GM18907 (cell line): ENCODE results near the gene UBE2V1.
"Not testable (repeated sequence)": the region's sequence is repeated elsewhere in the genome, so short reads cannot be mapped to it uniquely, and the experiment has no call there.

Experiments
- ATAC-seq: cut with Tn5 transposase; IDR thresholded peaks from one replicate; pipeline ENCODE4 v1.9.1; 2021; ENCODE audit warnings: mild to moderate bottlenecking, moderate library complexity; ENCODE audit not compliant: unreplicated experiment

The UBE2V1 gene

GRCh38 chr20:50112512-50113419, at the start of gene UBE2V1:
Gene UBE2V1 (minus strand): TSS chr20:50113150. CDS start chr20:50113128, 22 bp downstream.
- ATAC-seq = peak; percentile 37

- ATAC-seq = not testable (repeated sequence)
Measured at GRCh38 chr20:50161494-50161893, 48.5 kb upstream of the UBE2V1 start.

DNA sequence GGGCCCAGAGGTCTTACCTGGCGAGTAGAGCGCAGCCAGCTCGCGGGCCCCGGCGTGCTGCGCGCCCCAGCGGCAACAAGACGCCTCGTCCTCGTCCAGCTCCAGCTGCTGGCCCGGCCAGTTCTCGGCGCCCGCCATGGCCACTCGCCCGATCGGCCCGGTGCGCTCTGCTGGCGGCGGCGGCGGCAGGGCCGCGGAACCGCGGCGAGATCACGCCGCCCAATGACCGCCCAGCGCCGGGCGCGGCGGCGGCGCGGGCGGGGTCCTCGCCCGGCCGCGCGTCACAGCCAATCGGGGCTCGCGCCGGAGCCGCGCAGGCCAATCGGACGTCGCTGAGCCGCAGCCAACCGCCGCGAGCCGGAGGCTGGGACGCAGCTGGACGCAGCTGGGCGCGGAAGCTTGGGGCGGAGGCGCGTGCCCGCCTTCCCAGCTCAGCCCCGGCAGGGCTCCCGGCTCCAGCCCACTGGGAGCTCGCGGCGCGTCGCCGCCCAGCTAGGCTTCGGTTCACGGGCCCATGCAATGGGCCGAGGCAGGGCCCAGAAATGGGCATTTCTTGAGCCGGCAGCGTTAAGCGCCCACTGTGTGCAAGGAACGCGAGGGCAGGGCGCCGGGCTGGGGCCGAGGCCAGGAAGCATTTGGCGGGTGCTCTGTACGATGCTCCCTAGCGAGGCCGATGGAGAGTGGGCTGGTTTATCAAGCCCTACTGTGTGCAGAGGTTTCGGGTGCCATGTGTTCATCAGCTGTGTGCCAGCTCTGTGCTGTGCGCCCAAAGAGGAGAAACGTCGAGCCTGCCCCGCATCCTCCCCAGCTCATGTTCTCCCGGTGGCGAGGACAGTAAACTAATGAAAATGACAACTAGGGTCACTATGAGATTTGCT, 40.8 kb upstream of the UBE2V1 start, which contains the start of gene PEDS1:
Gene PEDS1 (minus strand): TSS at position 224 of the 878 bp plus-strand sequence. CDS start 86 bp downstream, at position 138.
- ATAC-seq = peak; percentile 91

DNA sequence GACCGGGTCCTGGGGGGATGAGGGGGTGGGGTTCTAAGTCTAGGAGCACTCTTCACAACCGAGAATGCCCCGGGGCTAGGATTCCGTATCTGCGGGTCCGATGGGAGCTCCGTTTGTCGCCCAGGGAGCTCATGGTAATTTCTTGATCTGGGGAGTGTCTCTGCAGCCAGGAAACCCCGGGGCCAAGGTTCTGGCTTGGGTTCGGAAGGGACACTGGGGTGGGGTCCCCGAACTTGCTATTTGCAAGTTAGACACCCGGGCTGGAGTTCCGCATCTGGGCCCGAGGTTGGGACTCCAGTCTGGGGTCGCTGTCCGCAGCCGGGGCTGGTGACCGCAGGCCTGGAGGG, 40.2 kb upstream of the UBE2V1 start:
- ATAC-seq = no peak

GRCh38 chr20:50152394-50153152, 39.6 kb upstream of the UBE2V1 start:
- no peak for ATAC-seq

GRCh38 chr20:50151034-50151743, 38.2 kb upstream of the UBE2V1 start:
- ATAC-seq = no peak

GRCh38 chr20:50149481-50150254, 36.7 kb upstream of the UBE2V1 start:
- ATAC-seq = no peak

DNA sequence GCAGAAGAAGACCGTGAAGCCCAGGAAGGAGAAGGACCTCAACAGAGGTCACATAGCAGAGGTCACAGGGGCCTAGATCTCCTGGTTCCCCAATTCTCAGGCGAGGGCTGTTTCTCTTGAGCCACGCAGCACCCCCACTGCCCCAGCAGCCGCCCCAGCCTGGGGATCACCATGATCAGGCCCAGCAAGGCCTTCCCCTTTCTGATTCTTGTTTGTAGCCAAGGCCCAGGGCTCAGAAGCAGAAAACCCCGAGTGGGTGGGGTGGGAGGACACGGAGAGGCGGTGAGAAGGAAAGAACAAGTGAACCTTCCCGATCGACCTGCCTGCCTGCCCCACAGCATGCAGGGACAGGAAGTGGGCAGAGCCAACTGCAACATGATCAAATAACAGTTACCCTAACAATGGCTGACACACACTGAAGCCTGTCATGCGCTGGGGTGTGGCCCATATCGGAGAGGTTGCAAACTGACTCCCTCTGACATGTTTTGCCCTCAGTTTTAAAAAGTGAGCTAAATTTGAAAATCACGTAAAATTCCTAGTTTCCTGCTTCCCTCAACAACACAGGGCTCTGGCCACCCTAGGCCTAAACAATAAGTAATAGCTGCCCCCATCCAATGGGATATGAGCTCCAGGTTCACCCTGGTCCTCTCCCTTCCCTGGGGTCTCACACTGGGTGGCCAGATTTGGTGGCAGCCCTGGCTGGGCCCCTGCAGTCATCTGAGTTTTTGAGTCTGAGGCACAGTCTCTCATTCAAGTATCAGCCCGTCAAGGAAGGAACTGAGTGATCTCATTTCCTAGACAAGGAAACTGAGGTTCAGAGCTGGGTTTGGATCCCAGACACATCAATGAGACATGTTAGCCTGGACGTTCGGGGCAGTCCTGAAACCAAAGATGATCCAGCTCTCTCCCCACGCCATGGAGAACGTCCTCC, 34.0 kb upstream of the UBE2V1 start:
- peak; percentile 57 for ATAC-seq

- ATAC-seq = no peak
Measured at GRCh38 chr20:50146214-50146613, 33.3 kb upstream of the UBE2V1 start.

DNA sequence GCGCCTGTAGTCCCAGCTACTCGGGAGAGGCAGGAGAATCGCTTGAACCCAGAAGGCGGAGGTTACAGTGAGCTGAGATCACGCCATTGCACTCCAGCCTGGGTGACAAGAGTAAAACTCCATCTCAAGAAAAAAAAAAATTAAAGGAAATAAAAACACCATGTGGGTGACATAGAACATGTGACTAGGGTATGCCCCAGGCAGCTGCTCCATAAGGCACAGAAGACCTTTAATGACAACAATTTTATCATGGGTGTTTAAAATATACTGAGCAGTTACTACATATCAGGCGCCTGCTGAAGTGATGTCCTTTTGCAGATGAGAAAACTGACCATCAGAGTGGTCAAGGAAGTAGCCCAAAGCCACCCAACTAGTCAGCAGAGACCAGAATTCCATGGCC, 32.6 kb upstream of the UBE2V1 start:
- ATAC-seq = no peak

- no peak for ATAC-seq
Measured at GRCh38 chr20:50144362-50144761, 31.4 kb upstream of the UBE2V1 start.

DNA sequence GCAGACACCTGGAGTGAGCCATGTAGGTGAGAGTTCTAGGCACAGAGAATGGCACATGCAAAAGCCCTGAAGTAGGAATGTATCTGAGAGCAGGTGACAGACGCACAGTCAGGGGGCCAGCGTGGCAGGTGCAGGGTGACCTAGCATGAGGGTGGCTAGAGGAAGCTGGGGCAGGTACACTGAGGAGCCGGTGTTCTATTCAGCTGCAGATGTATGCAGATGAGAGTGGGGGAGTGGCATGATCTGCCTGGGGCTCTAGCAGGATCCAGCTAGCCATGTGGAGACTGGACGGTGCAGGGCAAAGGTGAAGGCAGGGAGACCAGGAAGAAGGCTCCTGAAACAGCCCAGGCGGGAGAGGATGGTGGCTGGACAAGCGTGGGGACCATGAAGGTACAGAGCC, 29.9 kb upstream of the UBE2V1 start:
- no peak for ATAC-seq

- ATAC-seq = no peak
Measured at GRCh38 chr20:50141811-50142561, 29.0 kb upstream of the UBE2V1 start.

DNA sequence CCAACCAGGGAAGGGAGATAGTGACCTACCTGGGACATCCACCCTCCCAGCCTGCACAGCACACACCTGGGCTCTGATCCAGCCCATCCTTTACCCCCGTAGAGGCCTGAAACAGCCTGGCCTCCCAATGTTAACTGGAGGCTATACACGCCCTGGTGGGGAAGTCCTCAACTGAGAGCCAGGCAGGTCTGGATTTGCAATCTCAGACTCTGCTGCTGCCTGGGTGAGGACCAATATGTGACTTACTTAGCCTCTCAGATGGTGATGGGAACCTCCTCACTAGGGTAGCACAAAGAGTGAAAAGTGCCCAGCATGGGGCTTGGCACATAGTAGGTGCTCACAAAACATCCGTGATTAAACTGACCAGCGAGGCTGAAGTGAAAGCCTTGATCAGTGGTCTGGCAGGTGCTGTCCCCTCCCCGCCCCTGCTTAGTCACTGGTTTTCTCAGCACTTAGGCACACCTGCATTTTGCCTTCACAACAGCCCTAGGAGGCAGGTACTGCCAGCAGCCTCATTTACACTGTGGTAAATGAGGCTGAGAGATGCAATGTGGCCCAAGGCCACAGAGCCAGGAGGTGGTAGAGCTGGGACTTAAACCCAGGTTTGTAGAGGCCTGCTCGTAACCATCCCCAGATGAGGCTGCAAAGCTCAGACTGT, 28.2 kb upstream of the UBE2V1 start:
- no peak for ATAC-seq

DNA sequence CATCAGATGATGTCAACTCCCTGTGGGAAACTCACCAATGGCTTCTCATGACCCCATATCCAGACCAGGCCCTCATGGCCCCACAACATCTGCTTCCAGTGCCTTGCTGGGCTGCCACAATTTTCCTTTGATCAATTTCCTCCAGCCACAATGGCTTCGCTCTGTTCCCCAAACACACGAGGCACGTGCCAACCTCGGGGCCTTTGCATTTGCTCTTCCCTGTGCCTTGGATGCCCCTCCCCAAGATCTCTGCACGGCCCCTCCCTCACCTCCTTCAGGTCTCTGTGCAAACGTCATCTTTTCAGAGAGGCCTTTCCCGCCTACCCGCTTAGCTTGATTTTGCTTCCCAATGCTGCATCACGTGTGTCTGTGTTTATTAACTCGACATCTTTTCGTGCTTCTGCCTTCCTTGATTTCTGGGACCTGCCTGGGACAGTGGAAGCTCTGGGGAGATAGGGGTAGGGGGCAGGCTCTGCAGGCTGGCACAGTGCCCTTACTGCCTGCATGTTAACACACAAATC, 27.4 kb upstream of the UBE2V1 start:
- ATAC-seq = no peak

GRCh38 chr20:50138479-50139393, 25.8 kb upstream of the UBE2V1 start:
- no peak for ATAC-seq
